ENCODE results near the gene ELOVL5. TPM values are rescaled to one million over a fixed set of nuclear protein-coding genes. Genes with fewer than 3 reads are reported as not detected.

ELOVL5 gene
- total and polyA plus RNA-seq, 2 donors from 2014 or later: 20.5 to 42.0 TPM

DNA sequence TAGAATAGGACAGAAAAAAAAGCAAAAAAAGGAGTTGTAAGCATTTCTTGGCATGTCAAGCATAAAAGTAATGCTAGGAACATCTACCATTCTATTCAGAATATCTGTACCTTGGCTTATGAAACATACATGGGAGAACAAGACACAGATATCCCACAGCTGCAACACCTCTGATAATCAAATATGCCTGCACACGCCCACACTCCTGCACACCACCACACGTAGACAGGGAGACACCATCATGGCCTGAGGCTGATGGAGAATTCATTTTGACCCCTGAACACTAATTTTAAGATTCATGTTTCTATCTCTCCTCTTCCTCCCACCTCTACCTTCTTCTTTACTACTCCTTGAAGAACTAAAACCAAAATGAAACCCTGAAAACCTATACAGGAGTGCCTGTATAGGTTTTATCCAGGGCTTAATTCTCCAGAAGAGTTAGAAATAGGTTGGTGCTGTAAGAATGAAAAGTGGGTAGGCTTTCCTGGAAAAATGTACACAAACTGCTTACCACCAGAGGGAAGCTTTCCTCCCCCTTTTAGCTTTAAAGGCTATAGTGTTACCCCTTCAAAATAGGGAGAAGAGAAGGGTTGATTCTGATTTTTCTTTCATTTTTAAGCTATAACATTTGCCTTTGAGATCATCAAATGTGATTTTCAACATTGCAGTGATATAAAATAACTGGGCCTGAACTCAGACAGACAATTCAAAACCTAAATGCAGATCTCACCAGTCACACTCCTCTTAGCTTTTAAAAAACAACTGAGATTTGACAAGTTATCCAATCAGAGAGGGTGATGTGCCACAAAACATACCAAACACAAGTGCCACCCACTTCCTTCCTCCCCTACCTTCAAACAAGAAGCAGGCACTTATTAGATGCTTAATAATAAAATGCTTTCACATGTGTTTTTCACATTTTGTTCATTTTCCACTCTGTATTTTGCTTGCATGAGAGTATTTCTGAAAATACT lies 57.9 kb downstream of the ELOVL5 start:
- H3K27ac ChIP-seq (ENCODE audit: low read depth in 2 of 2, low read length in 2 of 2): no peak overlapping the region
- DNase-seq (no peak), FAIRE-seq (no peak)
- H3K9ac ChIP-seq (ENCODE audit: low read length in 3 of 3): no peak overlapping the region
- TF ChIP-seq, protein P1, sequence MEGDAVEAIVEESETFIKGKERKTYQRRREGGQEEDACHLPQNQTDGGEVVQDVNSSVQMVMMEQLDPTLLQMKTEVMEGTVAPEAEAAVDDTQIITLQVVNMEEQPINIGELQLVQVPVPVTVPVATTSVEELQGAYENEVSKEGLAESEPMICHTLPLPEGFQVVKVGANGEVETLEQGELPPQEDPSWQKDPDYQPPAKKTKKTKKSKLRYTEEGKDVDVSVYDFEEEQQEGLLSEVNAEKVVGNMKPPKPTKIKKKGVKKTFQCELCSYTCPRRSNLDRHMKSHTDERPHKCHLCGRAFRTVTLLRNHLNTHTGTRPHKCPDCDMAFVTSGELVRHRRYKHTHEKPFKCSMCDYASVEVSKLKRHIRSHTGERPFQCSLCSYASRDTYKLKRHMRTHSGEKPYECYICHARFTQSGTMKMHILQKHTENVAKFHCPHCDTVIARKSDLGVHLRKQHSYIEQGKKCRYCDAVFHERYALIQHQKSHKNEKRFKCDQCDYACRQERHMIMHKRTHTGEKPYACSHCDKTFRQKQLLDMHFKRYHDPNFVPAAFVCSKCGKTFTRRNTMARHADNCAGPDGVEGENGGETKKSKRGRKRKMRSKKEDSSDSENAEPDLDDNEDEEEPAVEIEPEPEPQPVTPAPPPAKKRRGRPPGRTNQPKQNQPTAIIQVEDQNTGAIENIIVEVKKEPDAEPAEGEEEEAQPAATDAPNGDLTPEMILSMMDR (IDR thresholded peaks at IDR 0.05; ENCODE audit: borderline replicate concordance, extremely low read depth, insufficient read depth): no peak
- H3K9me3 ChIP-seq (ENCODE audit: control insufficient read depth in 2 of 3, insufficient read depth in 1 of 3, low read length in 3 of 3): no peaks in the 10 kb centered on the region
- H3K36me3 ChIP-seq (ENCODE audit: control insufficient read depth in 2 of 3, insufficient read depth in 3 of 3, low read length in 3 of 3): peaks cover 0 to 6% (median 2%) of the 10 kb centered on the region in 3 donors
- no peak overlapping the region for H3K4me3 ChIP-seq (ENCODE audit: low read length in 3 of 3)
- no peaks in the 10 kb centered on the region for H3K4me1 ChIP-seq (ENCODE audit: control insufficient read depth in 2 of 3, insufficient read depth in 2 of 3, low read depth in 1 of 3, low read length in 3 of 3)
- no peaks in the 10 kb centered on the region for H3K27me3 ChIP-seq (ENCODE audit: control insufficient read depth, insufficient read depth, low read length)
- intact Hi-C loops (cut with DNase I): no loop called here

DNA sequence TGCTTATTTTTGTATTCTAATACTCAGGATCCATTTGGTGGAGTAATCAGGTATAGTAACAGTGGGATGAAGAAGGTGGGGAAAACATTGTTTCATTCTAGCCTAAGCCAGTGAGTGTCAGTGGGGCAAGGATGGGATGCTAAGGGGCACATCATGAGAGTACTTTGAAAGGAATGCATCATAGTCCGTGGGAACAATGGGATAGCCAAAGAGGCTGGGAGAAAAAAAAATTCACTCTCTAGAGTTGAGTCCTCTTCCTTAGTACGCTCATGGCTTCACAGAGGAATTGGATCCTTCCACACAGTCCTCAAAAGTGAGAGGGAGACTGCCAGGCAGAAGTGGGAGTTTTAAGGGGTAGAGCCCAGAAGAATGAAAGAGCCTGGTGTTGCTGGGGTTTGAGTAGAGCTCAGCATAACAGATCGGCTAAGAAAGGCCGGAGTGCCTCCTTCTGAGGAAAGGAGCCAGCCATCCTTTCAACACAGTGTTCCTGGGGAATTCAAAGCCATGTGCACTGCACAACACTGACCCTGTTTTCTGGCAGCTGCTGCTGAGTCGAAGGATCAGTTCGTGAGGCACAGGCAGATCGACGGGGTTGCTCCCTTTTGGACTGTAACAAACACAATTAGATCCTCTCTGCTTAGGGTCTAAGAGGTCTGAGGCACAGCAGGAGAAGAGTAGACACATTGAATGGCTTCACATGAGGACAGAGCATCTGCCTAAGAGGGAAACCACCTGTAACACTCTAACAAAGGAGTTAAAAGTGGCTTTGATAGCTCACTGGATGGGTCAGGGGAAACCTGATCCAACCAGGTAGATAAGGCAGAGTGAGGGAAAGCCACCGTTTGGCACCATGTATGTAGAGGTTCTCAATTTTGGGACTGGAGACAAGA lies 61.2 kb downstream of the ELOVL5 start:
- H3K9me3 ChIP-seq (ENCODE audit: control insufficient read depth in 2 of 3, insufficient read depth in 1 of 3, low read length in 3 of 3): no peaks in the 10 kb centered on the region
- peaks cover 0 to 3% (median 0%) of the 10 kb centered on the region in 3 donors for H3K4me1 ChIP-seq (ENCODE audit: control insufficient read depth in 2 of 3, insufficient read depth in 2 of 3, low read depth in 1 of 3, low read length in 3 of 3)
- intact Hi-C loops (cut with DNase I): no loop called here
- H3K9ac ChIP-seq (ENCODE audit: low read length in 3 of 3): no peak overlapping the region
- DNase-seq: no peak
- no peaks in the 10 kb centered on the region for H3K27me3 ChIP-seq (ENCODE audit: control insufficient read depth, insufficient read depth, low read length)
- H3K4me3 ChIP-seq (ENCODE audit: low read length in 3 of 3): no peak overlapping the region
- no peaks in the 10 kb centered on the region for H3K36me3 ChIP-seq (ENCODE audit: control insufficient read depth in 2 of 3, insufficient read depth in 3 of 3, low read length in 3 of 3)
- no peak overlapping the region for H3K27ac ChIP-seq (ENCODE audit: low read depth in 2 of 2, low read length in 2 of 2)
- TF ChIP-seq, protein P1 (IDR thresholded peaks at IDR 0.05; ENCODE audit: borderline replicate concordance, extremely low read depth, insufficient read depth): no peak
- no peak for FAIRE-seq

DNA sequence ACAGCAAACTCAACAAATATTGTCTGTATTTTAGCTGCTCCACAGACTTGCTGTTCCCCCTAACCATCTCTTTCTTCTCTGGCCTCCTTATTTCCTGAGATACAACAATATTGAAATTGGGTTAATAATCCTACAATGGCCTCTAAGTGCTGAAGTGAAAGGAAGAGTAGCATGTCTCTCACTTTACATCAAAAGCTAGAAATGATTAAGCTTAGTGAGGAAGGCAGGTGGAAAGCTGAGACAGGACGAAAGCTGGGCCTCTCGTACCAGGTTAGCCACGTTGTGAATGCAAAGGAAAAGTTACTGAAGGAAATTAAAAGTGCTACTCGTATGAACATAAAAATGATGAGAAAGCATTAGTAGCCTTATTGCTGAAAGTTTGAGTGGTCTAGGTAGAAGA lies 63.8 kb downstream of the ELOVL5 start:
- TF ChIP-seq, protein P1 (IDR thresholded peaks at IDR 0.05; ENCODE audit: borderline replicate concordance, extremely low read depth, insufficient read depth): no peak
- H3K4me3 ChIP-seq (ENCODE audit: low read length in 3 of 3): no peak overlapping the region
- FAIRE-seq: no peak
- no peak overlapping the region for H3K27ac ChIP-seq (ENCODE audit: low read depth in 2 of 2, low read length in 2 of 2)
- H3K9ac ChIP-seq (ENCODE audit: low read length in 3 of 3): no peak overlapping the region
- intact Hi-C loops (cut with DNase I): no loop called here
- no peaks in the 10 kb centered on the region for H3K36me3 ChIP-seq (ENCODE audit: control insufficient read depth in 2 of 3, insufficient read depth in 3 of 3, low read length in 3 of 3)
- no peaks in the 10 kb centered on the region for H3K9me3 ChIP-seq (ENCODE audit: control insufficient read depth in 2 of 3, insufficient read depth in 1 of 3, low read length in 3 of 3)
- H3K27me3 ChIP-seq (ENCODE audit: control insufficient read depth, insufficient read depth, low read length): no peaks in the 10 kb centered on the region
- no peak for DNase-seq
- H3K4me1 ChIP-seq (ENCODE audit: control insufficient read depth in 2 of 3, insufficient read depth in 2 of 3, low read depth in 1 of 3, low read length in 3 of 3): peaks cover 0 to 11% (median 7%) of the 10 kb centered on the region in 3 donors
